HepG2 (cell line): Measurements from ENCODE around the gene ZSWIM8. TPM values are rescaled to one million over a fixed set of nuclear protein-coding genes. Genes with fewer than 3 reads are reported as not detected.

Experiments
- ATAC-seq: fragments of 200-7000 bp; cut with Tn5 transposase; 3 replicates; pipeline ENCODE4 v1.9.1; 2020; ENCODE audit warnings: mild to moderate bottlenecking, moderate library complexity
- BruUV-seq: library from RNA; stranded (reverse); fragments of 400-500 nt; replicated peaks from 2 replicates; lab custom pipeline; 2021; lab: Mats Ljungman, UMichigan
- CTCF ChIA-PET: fragments of 300-600 bp; formaldehyde crosslinking; extraction: SDS; loops from one replicate; lab custom pipeline; 2021; ENCODE audit warnings: low total read pairs, inconsistent platforms, low intra/inter-chr PET ratio; lab: Yijun Ruan, JAX
- POLR2A ChIA-PET: fragments of 350-600 bp; sonication (Branson Sonifier 250); formaldehyde crosslinking; loops from one replicate; lab custom pipeline; 2020; ENCODE audit warnings: antibody characterized with exemption, inconsistent platforms; lab: Yijun Ruan, JAX
- DNase-seq: peaks from one replicate; pipeline ENCODE4 v3.0.0-alpha.2; 2015; ENCODE audit warnings: low spot score
- FAIRE-seq: peaks from 3 replicates; lab custom pipeline; 2011; peaks lifted over from hg19 to GRCh38; lab: Jason Lieb, UNC
- H2AFZ ChIP-seq: one replicate; pipeline ENCODE4 v1.6.1; 2011; ENCODE audit warnings: low read length, inconsistent platforms
- H3K27ac ChIP-seq: fragments of 300-600 bp; 3 replicates; pipeline ENCODE4 v1.8.0; 2011; ENCODE audit warnings: mixed run types, mild to moderate bottlenecking, mixed read lengths, low read length, inconsistent platforms; ENCODE audit not compliant: insufficient read depth; ENCODE audit errors: extremely low read length
- H3K27me3 ChIP-seq, 2 experiments: fragments of 200-600 bp in 1 of 2; 2 replicates in 1 of 2; 3 replicates in 1 of 2; pipeline versions ENCODE4 v1.6.0 to v1.8.0; 2011; ENCODE audit warnings: low read length in 2 of 2, mild to moderate bottlenecking in 2 of 2, moderate library complexity in 2 of 2, inconsistent platforms in 1 of 2; ENCODE audit not compliant: insufficient read depth in 2 of 2, control insufficient read depth in 1 of 2
- H3K36me3 ChIP-seq, 2 experiments: fragments of 200-600 bp in 1 of 2; replicated peaks in 1 of 2; 2 replicates in 1 of 2; 3 replicates in 1 of 2; pipeline versions ENCODE4 v1.5.1 to v1.8.0; 2011; ENCODE audit warnings: low read length in 2 of 2, inconsistent platforms in 1 of 2; ENCODE audit not compliant: insufficient read depth in 2 of 2, control insufficient read depth in 1 of 2
- H3K4me1 ChIP-seq: 2 replicates; pipeline ENCODE4 v1.5.1; 2012; ENCODE audit warnings: low read length, inconsistent platforms; ENCODE audit not compliant: insufficient read depth
- H3K4me2 ChIP-seq: 2 replicates; pipeline ENCODE4 v1.6.0; 2011; ENCODE audit warnings: low read depth, low read length, inconsistent platforms
- H3K4me3 ChIP-seq, 3 experiments: fragments of 200-600 bp in 1 of 3; sonication (generic), shearing (Covaris generic) in 1 of 3; replicated peaks in 1 of 3; 2 replicates each; pipeline ENCODE4 v1.5.1; 2011 to 2016; ENCODE audit warnings: low read length in 3 of 3, inconsistent platforms in 2 of 3, low read depth in 2 of 3, mild to moderate bottlenecking in 2 of 3, control low read depth in 1 of 3, mixed read lengths in 1 of 3; ENCODE audit not compliant: insufficient read depth in 1 of 3
- H3K79me2 ChIP-seq: one replicate; pipeline ENCODE4 v1.6.1; 2011; ENCODE audit warnings: low read length, inconsistent platforms; ENCODE audit not compliant: insufficient read depth
- H3K9ac ChIP-seq: 2 replicates; pipeline ENCODE4 v1.6.0; 2011; ENCODE audit warnings: mild to moderate bottlenecking, low read depth, low read length, inconsistent platforms; ENCODE audit not compliant: insufficient read depth
- H3K9me3 ChIP-seq: 2 replicates; pipeline ENCODE4 v1.5.1; 2012; ENCODE audit warnings: mild to moderate bottlenecking, low read length
- H4K20me1 ChIP-seq: 2 replicates; pipeline ENCODE4 v1.6.0; 2011; ENCODE audit warnings: inconsistent platforms, mild to moderate bottlenecking, low read length, moderate library complexity; ENCODE audit not compliant: insufficient read depth
- ATAD3A ChIP-seq: sonication (generic); formaldehyde crosslinking; IDR thresholded peaks from 2 replicates; pipeline ENCODE4 v1.4.0; 2020; ENCODE audit warnings: missing genetic modification reagents
- MAF1 ChIP-seq: sonication (generic); formaldehyde crosslinking; IDR thresholded peaks from 2 replicates; pipeline ENCODE4 v1.5.0; 2020; ENCODE audit warnings: missing genetic modification reagents, borderline replicate concordance
- MBNL3 ChIP-seq: fragments of 250-450 bp; sonication (Bioruptor Pico); conservative IDR thresholded peaks from 2 replicates; pipeline ENCODE4 v1.8.0; 2022; ENCODE audit warnings: mild to moderate bottlenecking, inconsistent platforms
- NFAT5 ChIP-seq: sonication (generic); formaldehyde crosslinking; IDR thresholded peaks from 2 replicates; pipeline ENCODE4 v1.4.0; 2020; ENCODE audit warnings: missing genetic modification reagents
- SYNCRIP ChIP-seq: fragments of 200-400 bp; formaldehyde crosslinking; IDR thresholded peaks from 2 replicates; pipeline ENCODE4 v1.6.1; 2018; ENCODE audit warnings: mild to moderate bottlenecking, low read depth, low read length; ENCODE audit not compliant: insufficient read depth
- THAP9 ChIP-seq: sonication (generic); formaldehyde crosslinking; IDR thresholded peaks from 2 replicates; pipeline ENCODE4; 2020; ENCODE audit warnings: missing genetic modification reagents, mild to moderate bottlenecking, borderline replicate concordance
- ZFP36L2 ChIP-seq: sonication (generic); formaldehyde crosslinking; IDR thresholded peaks from 2 replicates; pipeline ENCODE4 v1.4.0; 2020; ENCODE audit warnings: missing genetic modification reagents
- ZFYVE20 ChIP-seq: sonication (generic); formaldehyde crosslinking; IDR thresholded peaks from 2 replicates; pipeline ENCODE4 v1.8.0; 2023; ENCODE audit warnings: low read depth, mild to moderate bottlenecking, moderate library complexity, missing genetic modification reagents, borderline replicate concordance
- WGBS: methylation state at CpG from one replicate; pipeline ENCODE4 v1.1.6; 2017; ENCODE audit warnings: low lambda C conversion rate; 5-methylcytosine and 5-hydroxymethylcytosine counted together
- in situ Hi-C: cut with HindIII; loops from 2 replicates; pipeline ENCODE4 v1.10.0; 2017; ENCODE audit warnings: low pct_unique_long_range_greater_than_20kb; ENCODE audit not compliant: extremely low pct_ligation_motif_present
- intact Hi-C: fragments of 100-400 bp; cut with micrococcal nuclease; formaldehyde crosslinking; loops from one replicate; pipeline ENCODE4 v1.10.0; 2022; ENCODE audit not compliant: unreplicated experiment
- polyA plus RNA-seq, 8 experiments: library from polyadenylated mRNA; depleted of rRNA in 3 of 8; stranded (reverse) in 7 of 8; unstranded in 1 of 8; fragments of >200 nt; fragmentation: Illumina TruSeq in 4 of 8; extraction: Trizol in 4 of 8; gene quantifications; 2 replicates each; pipeline versions ENCODE4 v1.2.1 to v1.2.3, GENCODE V29; 2011 to 2016; ENCODE audit warnings: low read depth in 4 of 8, missing spikeins in 1 of 8, mixed read lengths in 1 of 8; ENCODE audit not compliant: insufficient read depth in 1 of 8
- total RNA-seq, 5 experiments: library from RNA; depleted of rRNA; stranded (reverse); fragments of >200 nt; fragmentation: Illumina TruSeq; extraction: Trizol; gene quantifications; 2 replicates each; pipeline ENCODE4 v1.2.3, GENCODE V29; 2016; ENCODE audit warnings: low read depth in 1 of 5
- TF ChIP-seq, protein P1 (sequence below): sonication (generic); formaldehyde crosslinking; IDR thresholded peaks from 2 replicates; pipeline ENCODE4 v1.4.0; 2020; ENCODE audit warnings: mild to moderate bottlenecking, missing genetic modification reagents
- TF ChIP-seq, protein P2 (sequence below): sonication (generic); formaldehyde crosslinking; conservative IDR thresholded peaks from 2 replicates; pipeline ENCODE4 v1.5.0; 2020; ENCODE audit warnings: missing genetic modification reagents

Gene ZSWIM8
- total and polyA plus RNA-seq, 2 of the 13 experiments (the other 11 are each of a cell fraction or from before 2014, with no cell fraction given), result 39.9 to 98.2 TPM

DNA sequence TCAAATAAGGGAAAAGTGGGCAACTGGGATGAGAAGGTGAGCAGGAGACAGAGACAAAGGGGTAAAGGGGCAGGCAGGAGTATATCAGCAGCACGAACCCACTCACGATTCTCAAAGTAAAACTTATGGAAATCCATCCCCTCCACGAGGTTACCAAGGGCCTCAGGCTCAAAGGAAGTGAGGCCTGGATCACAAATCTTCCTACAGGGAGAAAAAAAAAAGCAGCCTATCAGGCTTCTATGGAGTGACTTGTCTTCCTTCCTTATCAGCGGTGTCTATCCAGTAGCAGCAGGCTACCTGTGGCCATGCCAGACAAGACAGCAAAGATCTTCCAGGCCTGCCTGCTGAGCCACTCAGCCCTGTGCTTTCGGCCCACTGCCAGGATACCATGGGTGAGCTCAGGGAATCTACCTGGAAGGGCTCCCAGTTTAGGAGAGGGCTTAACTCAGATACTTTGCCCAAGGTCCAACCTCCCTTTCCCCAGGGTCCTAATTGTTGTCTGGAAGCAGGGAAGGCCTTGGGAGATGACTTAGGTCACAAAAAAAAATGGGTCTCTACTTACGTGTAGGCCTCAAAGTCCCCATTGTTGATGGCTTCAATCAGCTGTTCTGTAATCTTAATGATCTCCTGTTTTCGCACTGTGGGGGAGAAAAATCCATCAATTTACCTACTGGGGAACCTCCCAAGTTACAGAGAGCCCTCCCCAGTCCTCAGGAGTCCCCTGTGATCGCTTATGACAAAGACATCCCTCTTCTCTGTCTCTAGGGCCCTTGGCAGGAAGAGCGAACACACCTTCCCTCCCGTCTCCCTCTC, 31.7 kb downstream of the ZSWIM8 start:
- POLR2A ChIA-PET, result no interaction called here
- Histone ChIP-seq H3K4me3 (no peak overlapping the region), H3K9me3 (no peaks in the 10 kb centered on the region), H3K27ac (no peak overlapping the region), H3K27me3 (no peaks in the 10 kb centered on the region), H3K9ac (no peak overlapping the region), H3K4me2 (no peak overlapping the region), H3K79me2 (no peaks in the 10 kb centered on the region), H2AFZ (no peak overlapping the region), H3K36me3 (peaks cover 0 to 31% of the 10 kb centered on the region in 2 experiments), H4K20me1 (no peaks in the 10 kb centered on the region), H3K4me1 (no peaks in the 10 kb centered on the region)
- CTCF ChIA-PET, result no interaction called here
- no peak for FAIRE-seq
- no peak for DNase-seq
- WGBS, result 98% methylated on average over 8 of the region's 10 CpGs
- no peak for ATAC-seq
- in situ Hi-C loops, result no loop called here
- intact Hi-C loops, result no loop called here
- BruUV-seq, result no TSS peak
- no peak for TF ChIP-seq THAP9
- TF ChIP-seq ATAD3A, result no peak
- no peak for TF ChIP-seq ZFYVE20 (CRISPR knock-in tag)
- no peak for TF ChIP-seq MAF1 (CRISPR knock-in tag)
- TF ChIP-seq NFAT5 (CRISPR knock-in tag), result no peak
- TF ChIP-seq MBNL3 (CRISPR knock-in tag), result no peak
- TF ChIP-seq SYNCRIP, result no peak
- no peak for TF ChIP-seq ZFP36L2 (CRISPR knock-in tag)
- TF ChIP-seq, protein P1, sequence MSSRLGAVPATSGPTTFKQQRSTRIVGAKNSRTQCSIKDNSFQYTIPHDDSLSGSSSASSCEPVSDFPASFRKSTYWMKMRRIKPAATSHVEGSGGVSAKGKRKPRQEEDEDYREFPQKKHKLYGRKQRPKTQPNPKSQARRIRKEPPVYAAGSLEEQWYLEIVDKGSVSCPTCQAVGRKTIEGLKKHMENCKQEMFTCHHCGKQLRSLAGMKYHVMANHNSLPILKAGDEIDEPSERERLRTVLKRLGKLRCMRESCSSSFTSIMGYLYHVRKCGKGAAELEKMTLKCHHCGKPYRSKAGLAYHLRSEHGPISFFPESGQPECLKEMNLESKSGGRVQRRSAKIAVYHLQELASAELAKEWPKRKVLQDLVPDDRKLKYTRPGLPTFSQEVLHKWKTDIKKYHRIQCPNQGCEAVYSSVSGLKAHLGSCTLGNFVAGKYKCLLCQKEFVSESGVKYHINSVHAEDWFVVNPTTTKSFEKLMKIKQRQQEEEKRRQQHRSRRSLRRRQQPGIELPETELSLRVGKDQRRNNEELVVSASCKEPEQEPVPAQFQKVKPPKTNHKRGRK (CRISPR knock-in tag), result no peak
- TF ChIP-seq, protein P2, sequence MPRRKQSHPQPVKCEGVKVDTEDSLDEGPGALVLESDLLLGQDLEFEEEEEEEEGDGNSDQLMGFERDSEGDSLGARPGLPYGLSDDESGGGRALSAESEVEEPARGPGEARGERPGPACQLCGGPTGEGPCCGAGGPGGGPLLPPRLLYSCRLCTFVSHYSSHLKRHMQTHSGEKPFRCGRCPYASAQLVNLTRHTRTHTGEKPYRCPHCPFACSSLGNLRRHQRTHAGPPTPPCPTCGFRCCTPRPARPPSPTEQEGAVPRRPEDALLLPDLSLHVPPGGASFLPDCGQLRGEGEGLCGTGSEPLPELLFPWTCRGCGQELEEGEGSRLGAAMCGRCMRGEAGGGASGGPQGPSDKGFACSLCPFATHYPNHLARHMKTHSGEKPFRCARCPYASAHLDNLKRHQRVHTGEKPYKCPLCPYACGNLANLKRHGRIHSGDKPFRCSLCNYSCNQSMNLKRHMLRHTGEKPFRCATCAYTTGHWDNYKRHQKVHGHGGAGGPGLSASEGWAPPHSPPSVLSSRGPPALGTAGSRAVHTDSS (CRISPR knock-in tag), result no peak
